Spleen (tissue), 7 donors: Measurements from ENCODE around the gene CCR9.

Experiments
- CTCF ChIP-seq, 11 experiments: fragments of 200-600 bp in 7 of 11; fragments of 450-650 bp in 4 of 11; sonication (generic) in 4 of 11; IDR thresholded peaks in 8 of 11; conservative IDR thresholded peaks in 3 of 11; 1 replicate in 7 of 11; 2 replicates in 4 of 11; pipeline versions ENCODE4 v1.4.0 to v1.8.0; 2016 to 2021; ENCODE audit warnings: antibody characterized with exemption in 11 of 11, inconsistent platforms in 4 of 11, mild to moderate bottlenecking in 1 of 11
- POLR2A ChIP-seq, 3 donors: fragments of 450-650 bp; IDR thresholded peaks; one replicate each; pipeline ENCODE4 v1.5.1; 2017; ENCODE audit warnings: antibody characterized with exemption in 3 of 3, mild to moderate bottlenecking in 1 of 3
- POLR2AphosphoS5 ChIP-seq, 3 donors: sonication (generic); formaldehyde crosslinking; IDR thresholded peaks; one replicate each; pipeline ENCODE4 v1.5.1; 2017; ENCODE audit warnings: antibody characterized with exemption in 3 of 3
- donor health status: DM: no; HTN: no; CAD: no; lungs with moderate emphysema.
- donor health status: DM: no; HTN: no; CAD: no.
- donor health status: DM: no; HTN: no; CAD: no.

GRCh38 chr3:45943207-45943846, 57.0 kb downstream of the CCR9 start, which contains the start of gene CXCR6:
- no peak for TF ChIP-seq CTCF (IDR thresholded peaks at IDR 0.05 in 8 of 11, conservative IDR thresholded peaks at IDR 0.05 in 3 of 11)
- TF ChIP-seq POLR2A (IDR thresholded peaks at IDR 0.05), result no peak
- TF ChIP-seq POLR2AphosphoS5 (IDR thresholded peaks at IDR 0.05), result peak in 1 of 3 donors; percentile 53
